ENCODE data around the gene TMEM191B.
A peak's percentile ranks its signal among the peaks of the same experiment; 100 is the strongest.
"Not testable (repeated sequence)": the region's sequence is repeated elsewhere in the genome, so short reads cannot be mapped to it uniquely, and the experiment has no call there.

The TMEM191B gene

DNA sequence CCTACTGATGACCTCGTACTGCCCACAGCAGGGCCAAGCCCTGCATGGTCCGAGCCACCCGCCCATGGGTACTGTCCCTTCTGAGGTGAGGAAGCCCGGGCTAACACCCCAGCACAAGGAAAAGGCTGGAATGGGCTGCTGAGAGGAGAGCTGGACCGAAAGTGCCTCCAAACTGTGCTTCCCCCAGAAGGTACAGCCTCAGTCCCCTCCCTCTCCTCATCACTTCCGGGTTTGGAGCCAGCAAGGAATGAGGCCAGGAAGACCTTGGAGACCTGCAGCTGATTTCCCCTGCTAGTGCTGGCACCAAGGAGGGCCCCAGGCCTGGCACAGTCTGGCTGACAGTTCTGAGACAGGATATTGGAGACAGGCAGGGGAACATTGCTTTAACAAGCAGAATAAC is 31.3 kb downstream of the TMEM191B start:
- DNase-seq, result not testable (repeated sequence)

GRCh38 chr22:18560099-18560974 is 32.7 kb downstream of the TMEM191B start:
- DNase-seq, result not testable (repeated sequence)

GRCh38 chr22:18570509-18571246 is 43.1 kb downstream of the TMEM191B start:
- DNase-seq, result not testable (repeated sequence)

GRCh38 chr22:18573483-18574164 is 46.0 kb downstream of the TMEM191B start:
- not testable (repeated sequence) for DNase-seq

DNA sequence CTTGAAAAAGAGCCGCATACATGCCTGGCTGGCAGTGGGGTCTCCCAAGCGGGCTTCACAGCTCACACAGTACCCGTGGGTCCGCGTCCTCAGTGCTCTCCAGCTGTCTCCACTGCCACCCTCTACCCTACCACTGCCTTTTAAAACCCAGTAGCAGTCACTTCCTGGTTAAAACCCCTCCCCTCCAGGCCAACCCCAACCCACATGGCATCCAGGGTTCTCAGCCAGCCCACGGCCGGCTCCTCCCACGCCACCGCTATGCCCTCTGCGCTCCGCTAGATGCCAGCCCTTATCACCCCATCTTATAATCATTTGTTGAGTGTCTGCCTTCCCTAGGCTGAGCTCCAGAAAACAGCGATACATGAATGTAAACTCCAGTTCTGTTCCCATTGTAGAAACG is 47.0 kb downstream of the TMEM191B start:
- not testable (repeated sequence) for DNase-seq

GRCh38 chr22:18575686-18576085 is 48.1 kb downstream of the TMEM191B start:
- DNase-seq, result not testable (repeated sequence)

GRCh38 chr22:18577090-18577818 is 49.7 kb downstream of the TMEM191B start:
- not testable (repeated sequence) for DNase-seq

DNA sequence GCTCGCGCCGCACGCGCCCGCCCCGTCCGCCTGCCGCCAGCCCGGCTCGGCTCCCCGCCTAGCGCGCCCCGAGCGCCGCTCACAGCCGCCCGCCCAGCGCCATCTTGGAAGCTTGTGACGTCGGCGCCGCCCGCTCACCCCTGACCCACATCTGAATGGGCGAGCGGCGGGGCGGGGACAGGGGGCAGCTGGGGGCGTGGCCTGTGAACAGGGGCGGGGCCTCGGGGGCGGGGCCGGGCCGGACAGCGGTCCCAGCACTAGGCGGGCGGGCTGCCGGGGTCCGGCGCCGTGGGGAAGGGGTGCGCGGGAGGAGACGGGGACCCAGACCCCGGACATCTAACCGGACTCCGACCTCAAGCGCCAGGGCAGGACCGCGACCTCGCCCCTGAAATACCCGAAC is 50.2 kb downstream of the TMEM191B start:
- peak; percentile 16 for DNase-seq

Measured in activated CD4-positive, alpha-beta T cell treated with anti-CD3 and anti-CD28 coated beads for 48 hours (primary cell).